Liver (tissue), 9 donors: ENCODE measurements around the gene PHB1. TPM values are rescaled to one million over a fixed set of nuclear protein-coding genes. Genes with fewer than 3 reads are reported as not detected.

Source experiments
- DNase-seq: peaks from one replicate; pipeline ENCODE4 v3.0.0-alpha.2; 2017; ENCODE audit warnings: low spot score
- H3K27ac ChIP-seq, 2 donors: one replicate each; pipeline ENCODE4 v1.7.0; 2013; ENCODE audit warnings: inconsistent platforms in 2 of 2, low read length in 2 of 2, control low read depth in 1 of 2, low read depth in 1 of 2, mild to moderate bottlenecking in 1 of 2
- H3K27me3 ChIP-seq, 4 donors: one replicate each; pipeline versions ENCODE4 v1.6.1 to v1.7.0; 2013; ENCODE audit warnings: low read length in 3 of 4, inconsistent platforms in 1 of 4, mild to moderate bottlenecking in 1 of 4, moderate library complexity in 1 of 4; ENCODE audit not compliant: control insufficient read depth in 4 of 4, insufficient read depth in 4 of 4
- H3K36me3 ChIP-seq, 4 donors: one replicate each; pipeline versions ENCODE4 v1.6.1 to v1.7.0; 2013; ENCODE audit warnings: low read length in 3 of 4, mild to moderate bottlenecking in 3 of 4, low read depth in 1 of 4, moderate library complexity in 1 of 4; ENCODE audit not compliant: control insufficient read depth in 4 of 4, insufficient read depth in 3 of 4
- H3K4me1 ChIP-seq, 4 donors: one replicate each; pipeline versions ENCODE4 v1.6.1 to v1.7.0; 2013; ENCODE audit warnings: low read length in 3 of 4, mild to moderate bottlenecking in 3 of 4, moderate library complexity in 1 of 4; ENCODE audit not compliant: control insufficient read depth in 4 of 4, insufficient read depth in 4 of 4
- H3K4me3 ChIP-seq, 3 donors: one replicate each; pipeline versions ENCODE4 v1.6.1 to v1.7.0; 2013; ENCODE audit warnings: low read length in 3 of 3, control low read depth in 1 of 3, low read depth in 1 of 3, mild to moderate bottlenecking in 1 of 3
- H3K9ac ChIP-seq, 2 donors: one replicate each; pipeline ENCODE4 v1.7.0; 2013; ENCODE audit warnings: low read length in 2 of 2, mild to moderate bottlenecking in 2 of 2, moderate library complexity in 2 of 2, control low read depth in 1 of 2, low read depth in 1 of 2
- H3K9me3 ChIP-seq, 4 donors: one replicate each; pipeline versions ENCODE4 v1.6.1 to v1.7.0; 2013; ENCODE audit warnings: low read length in 3 of 4; ENCODE audit not compliant: control insufficient read depth in 4 of 4
- CTCF ChIP-seq: fragments of 150-350 bp; IDR thresholded peaks from 2 replicates; pipeline ENCODE4 v1.5.1; 2017; ENCODE audit warnings: improper control_type of control experiment, low read depth, low read length; ENCODE audit not compliant: missing input control
- EGR1 ChIP-seq, 2 donors: IDR thresholded peaks; 2 replicates each; pipeline ENCODE4 v1.6.1; 2016 to 2018; ENCODE audit warnings: antibody characterized with exemption in 2 of 2, low read depth in 2 of 2
- FOXA1 ChIP-seq: IDR thresholded peaks from 2 replicates; pipeline ENCODE4 v1.6.1; 2016; ENCODE audit warnings: antibody characterized with exemption
- FOXA2 ChIP-seq: IDR thresholded peaks from 2 replicates; pipeline ENCODE4 v1.6.1; 2016; ENCODE audit warnings: antibody characterized with exemption
- HNF4A ChIP-seq, 2 donors: conservative IDR thresholded peaks; 2 replicates each; pipeline ENCODE4 v1.6.1; 2016; ENCODE audit warnings: antibody characterized with exemption in 2 of 2, mild to moderate bottlenecking in 2 of 2
- JUND ChIP-seq, 2 donors: IDR thresholded peaks; 2 replicates each; pipeline ENCODE4 v1.6.1; 2016; ENCODE audit warnings: antibody characterized with exemption in 2 of 2
- MAX ChIP-seq: IDR thresholded peaks from 2 replicates; pipeline ENCODE4 v1.6.1; 2016; ENCODE audit warnings: antibody characterized with exemption
- RAD21 ChIP-seq, 2 donors: IDR thresholded peaks; 2 replicates each; pipeline ENCODE4 v1.6.1; 2016; ENCODE audit warnings: antibody characterized with exemption in 2 of 2, mild to moderate bottlenecking in 2 of 2
- REST ChIP-seq: IDR thresholded peaks from 2 replicates; pipeline ENCODE4 v1.6.1; 2016; ENCODE audit warnings: antibody characterized with exemption, mild to moderate bottlenecking
- RXRA ChIP-seq, 2 donors: IDR thresholded peaks; 2 replicates each; pipeline ENCODE4 v1.6.1; 2017 to 2018; ENCODE audit warnings: antibody characterized with exemption in 2 of 2, mild to moderate bottlenecking in 1 of 2
- YY1 ChIP-seq: IDR thresholded peaks from 2 replicates; pipeline ENCODE4 v1.6.1; 2016; ENCODE audit warnings: antibody characterized with exemption, mild to moderate bottlenecking
- ZBTB33 ChIP-seq: IDR thresholded peaks from 2 replicates; pipeline ENCODE4 v1.6.1; 2016; ENCODE audit warnings: antibody characterized with exemption
- WGBS: extraction: QIAGEN DNeasy Blood & Tissue Kit; methylation state at CpG from one replicate; pipeline ENCODE4 v1.1.7; 2013; 5-methylcytosine and 5-hydroxymethylcytosine counted together
- polyA plus RNA-seq, 2 donors: library from polyadenylated mRNA; stranded (reverse) in 1 of 2; unstranded in 1 of 2; fragments of 200-250 nt in 1 of 2; fragments of >200 nt in 1 of 2; fragmentation: Nextera tagmentation in 1 of 2; extraction: Ambion mirVana in 1 of 2; gene quantifications; one replicate each; pipeline versions ENCODE4 v1.2.1 to v1.2.3, GENCODE V29; 2013 to 2015
- total RNA-seq, 2 donors: library from RNA; depleted of rRNA; stranded (reverse); fragments of >200 nt; gene quantifications; one replicate each; pipeline ENCODE4 v1.2.3, GENCODE V29; 2014
- donor health status: healthy.
- donor health status: healthy.
- donor health status: healthy.
- donor health status: healthy.
- donor health status: healthy.

PHB1 gene
- total and polyA plus RNA-seq, 4 donors = 52.5 to 149 (median 98.5) TPM

- no peaks in the 10 kb centered on the region for H3K27me3 ChIP-seq
- no peaks in the 10 kb centered on the region for H3K9me3 ChIP-seq
- H3K9ac ChIP-seq = no peak overlapping the region
- H3K27ac ChIP-seq = no peak overlapping the region
- WGBS = 90% methylated on average over 5 of the region's 5 CpGs
- TF ChIP-seq ZBTB33 (no peak), FOXA1 (no peak), YY1 (no peak), HNF4A (conservative IDR thresholded peaks at IDR 0.05) (no peak), RAD21 (IDR thresholded peaks at IDR 0.05) (no peak), RXRA (IDR thresholded peaks at IDR 0.05) (no peak), CTCF (no peak), REST (no peak), MAX (no peak), EGR1 (IDR thresholded peaks at IDR 0.05; ENCODE audit: low read depth in 2 of 2) (no peak)
- H3K4me3 ChIP-seq = no peak overlapping the region
- no peak for DNase-seq
- H3K4me1 ChIP-seq = peaks cover 0 to 4% (median 3%) of the 10 kb centered on the region in 4 donors
- no peaks in the 10 kb centered on the region for H3K36me3 ChIP-seq
These were observed 32.9 kb downstream of the PHB1 start for GRCh38 chr17:49381793-49382192.

GRCh38 chr17:49381033-49381432 lies 33.6 kb downstream of the PHB1 start:
- H3K27me3 ChIP-seq = no peaks in the 10 kb centered on the region
- peaks cover 0 to 4% (median 3%) of the 10 kb centered on the region in 4 donors for H3K4me1 ChIP-seq
- H3K27ac ChIP-seq = no peak overlapping the region
- TF ChIP-seq RXRA (IDR thresholded peaks at IDR 0.05) = peak in 1 of 2 donors; percentile 55
- peak; percentile 26 for TF ChIP-seq FOXA2
- no peak for TF ChIP-seq JUND (IDR thresholded peaks at IDR 0.05)
- peak in 1 of 2 donors; percentile 38 for TF ChIP-seq HNF4A (conservative IDR thresholded peaks at IDR 0.05)
- TF ChIP-seq CTCF = peak; percentile 21
- peak in 1 of 2 donors; percentile 24 for TF ChIP-seq RAD21 (IDR thresholded peaks at IDR 0.05)
- no peak for TF ChIP-seq REST
- TF ChIP-seq FOXA1 = no peak
- no peaks in the 10 kb centered on the region for H3K9me3 ChIP-seq
- 37% methylated on average over 1 of the region's 1 CpG for WGBS
- H3K9ac ChIP-seq = no peak overlapping the region
- no peaks in the 10 kb centered on the region for H3K36me3 ChIP-seq
- no peak for DNase-seq
- no peak overlapping the region for H3K4me3 ChIP-seq
